HepG2 (cell line): ENCODE data around the gene TMEM250. TPM values are rescaled to one million over a fixed set of nuclear protein-coding genes. Genes with fewer than 3 reads are reported as not detected.

Source experiments
- CSRNP2 ChIP-seq: sonication (generic); formaldehyde crosslinking; conservative IDR thresholded peaks from 2 replicates; pipeline ENCODE4 v1.8.0; 2022; ENCODE audit warnings: low read depth, missing genetic modification reagents
- GABPA ChIP-seq, 2 experiments: IDR thresholded peaks; 2 replicates each; pipeline ENCODE4 v1.6.1; 2011 to 2016; ENCODE audit warnings: low read depth in 2 of 2, low read length in 1 of 2, missing biosample characterization in 1 of 2, missing genetic modification characterization in 1 of 2
- GATAD2A ChIP-seq: IDR thresholded peaks from 2 replicates; pipeline ENCODE4 v1.6.1; 2016
- HNF4A ChIP-seq: sonication (generic); formaldehyde crosslinking; IDR thresholded peaks from 2 replicates; pipeline ENCODE4 v1.4.0; 2020; ENCODE audit warnings: missing genetic modification reagents
- MXI1 ChIP-seq: IDR thresholded peaks from 3 replicates; pipeline ENCODE4 v1.6.1; 2012; ENCODE audit warnings: low read depth, low read length, inconsistent platforms, borderline replicate concordance
- RAD51 ChIP-seq: fragments of 450-650 bp; IDR thresholded peaks from 2 replicates; pipeline ENCODE4 v1.6.1; 2016; ENCODE audit warnings: borderline replicate concordance
- RFXAP ChIP-seq: sonication (generic); formaldehyde crosslinking; IDR thresholded peaks from 2 replicates; pipeline ENCODE4 v1.4.0; 2020; ENCODE audit warnings: missing genetic modification reagents, borderline replicate concordance
- SIX4 ChIP-seq: sonication (generic); formaldehyde crosslinking; IDR thresholded peaks from 2 replicates; pipeline ENCODE4 v1.4.0; 2020; ENCODE audit warnings: missing genetic modification reagents
- SOX5 ChIP-seq: IDR thresholded peaks from 2 replicates; pipeline ENCODE4 v1.6.1; 2016; ENCODE audit warnings: borderline replicate concordance
- STAT5B ChIP-seq: sonication (generic); formaldehyde crosslinking; IDR thresholded peaks from 2 replicates; pipeline ENCODE4 v1.4.0; 2020; ENCODE audit warnings: missing genetic modification reagents
- TGIF2 ChIP-seq: IDR thresholded peaks from 2 replicates; pipeline ENCODE4 v1.6.1; 2016; ENCODE audit warnings: control low read depth, missing compliant biosample characterization
- ZFX ChIP-seq: sonication (generic); formaldehyde crosslinking; IDR thresholded peaks from 2 replicates; pipeline ENCODE4 v1.4.0; 2020; ENCODE audit warnings: mild to moderate bottlenecking, low read depth, missing genetic modification reagents, moderate library complexity
- ZNF251 ChIP-seq: sonication (generic); formaldehyde crosslinking; IDR thresholded peaks from 2 replicates; pipeline ENCODE4 v1.9.0; 2021; ENCODE audit warnings: mild to moderate bottlenecking, missing genetic modification reagents
- ZNF576 ChIP-seq: sonication (generic); formaldehyde crosslinking; IDR thresholded peaks from 2 replicates; pipeline ENCODE4 v1.4.0; 2020; ENCODE audit warnings: mild to moderate bottlenecking, missing genetic modification reagents
- ZNF709 ChIP-seq: sonication (generic); formaldehyde crosslinking; IDR thresholded peaks from 2 replicates; pipeline ENCODE4 v1.5.0; 2020; ENCODE audit warnings: mild to moderate bottlenecking, missing genetic modification reagents
- ZSCAN25 ChIP-seq: sonication (generic); formaldehyde crosslinking; IDR thresholded peaks from 2 replicates; pipeline ENCODE4 v1.8.0; 2022; ENCODE audit warnings: mild to moderate bottlenecking, missing genetic modification reagents
- ZSCAN31 ChIP-seq: sonication (generic); formaldehyde crosslinking; IDR thresholded peaks from 2 replicates; pipeline ENCODE4 v1.5.0; 2020; ENCODE audit warnings: low read depth, mild to moderate bottlenecking, missing genetic modification reagents
- ZUFSP ChIP-seq: sonication (generic); formaldehyde crosslinking; IDR thresholded peaks from 2 replicates; pipeline ENCODE4 v1.9.0; 2021; ENCODE audit warnings: missing genetic modification reagents, mild to moderate bottlenecking, borderline replicate concordance
- polyA plus RNA-seq, 8 experiments: library from polyadenylated mRNA; depleted of rRNA in 3 of 8; stranded (reverse) in 7 of 8; unstranded in 1 of 8; fragments of >200 nt; fragmentation: Illumina TruSeq in 4 of 8; extraction: Trizol in 4 of 8; gene quantifications; 2 replicates each; pipeline versions ENCODE4 v1.2.1 to v1.2.3, GENCODE V29; 2011 to 2016; ENCODE audit warnings: low read depth in 4 of 8, missing spikeins in 1 of 8, mixed read lengths in 1 of 8; ENCODE audit not compliant: insufficient read depth in 1 of 8
- total RNA-seq, 5 experiments: library from RNA; depleted of rRNA; stranded (reverse); fragments of >200 nt; fragmentation: Illumina TruSeq; extraction: Trizol; gene quantifications; 2 replicates each; pipeline ENCODE4 v1.2.3, GENCODE V29; 2016; ENCODE audit warnings: low read depth in 1 of 5
- TF ChIP-seq, protein P1 (sequence below): sonication (generic); formaldehyde crosslinking; IDR thresholded peaks from 2 replicates; pipeline ENCODE4 v1.8.0; 2022; ENCODE audit warnings: missing genetic modification reagents, low read depth, mild to moderate bottlenecking, borderline replicate concordance
- TF ChIP-seq, protein P2 (sequence below): sonication (generic); formaldehyde crosslinking; IDR thresholded peaks from 2 replicates; pipeline ENCODE4 v1.8.0; 2022; ENCODE audit warnings: mild to moderate bottlenecking, missing genetic modification reagents, moderate library complexity
- TF ChIP-seq, protein P3 (sequence below): sonication (generic); formaldehyde crosslinking; IDR thresholded peaks from 2 replicates; pipeline ENCODE4 v1.8.1; 2022; ENCODE audit warnings: low read depth, mild to moderate bottlenecking, missing genetic modification reagents
- TF ChIP-seq, protein P4 (sequence below): sonication (generic); formaldehyde crosslinking; IDR thresholded peaks from 2 replicates; pipeline ENCODE4 v1.4.0; 2020; ENCODE audit warnings: missing genetic modification reagents, mild to moderate bottlenecking, borderline replicate concordance

TMEM250 gene
- total and polyA plus RNA-seq, 2 of the 13 experiments (the other 11 are each of a cell fraction or from before 2014, with no cell fraction given) = 5.5 to 13.9 TPM

DNA sequence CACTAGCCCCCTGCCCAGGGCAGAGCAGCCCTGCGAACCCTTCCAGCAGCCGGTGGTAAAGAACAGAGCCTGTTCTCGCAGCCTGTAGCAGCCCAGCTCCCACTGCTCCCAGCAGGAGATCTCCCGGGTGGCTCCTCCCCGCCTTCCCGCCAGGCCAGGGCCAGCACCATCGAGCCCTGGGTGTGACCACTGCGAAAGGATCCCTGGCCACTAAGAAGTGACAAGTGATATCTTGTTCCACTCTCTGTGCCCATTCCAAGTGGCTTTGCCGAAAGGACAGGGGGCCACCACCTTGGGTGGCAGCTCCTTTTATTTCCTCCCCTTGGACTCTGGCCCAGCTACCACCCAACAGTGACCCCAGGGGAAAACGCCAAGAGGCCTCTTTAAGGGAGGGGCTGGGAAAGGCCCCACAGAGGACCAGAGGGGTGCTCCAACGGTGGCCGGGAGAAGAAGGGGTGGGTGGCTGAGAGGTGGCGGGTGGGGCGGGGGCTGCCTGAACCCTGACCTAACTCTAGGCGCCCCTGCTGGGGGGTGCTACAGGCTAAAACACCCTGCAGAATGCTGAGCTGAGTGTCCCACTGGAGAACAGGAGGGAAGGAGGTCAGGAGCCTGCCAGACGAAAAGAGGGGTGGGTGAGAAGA is 25.2 kb downstream of the TMEM250 start (continued):
- TF ChIP-seq ZUFSP (CRISPR knock-in tag) (no peak), MXI1 (no peak), RFXAP (CRISPR knock-in tag) (no peak), RAD51 (no peak), ZSCAN31 (CRISPR knock-in tag) (0 out of 2 replicates have a peak, but pooled peaks have one; percentile 12), HNF4A (CRISPR knock-in tag) (peak; percentile 25; the same call in 1 of the 2 replicates), ZFX (CRISPR knock-in tag) (no peak), STAT5B (CRISPR knock-in tag) (no peak), SIX4 (CRISPR knock-in tag) (no peak), GATAD2A (CRISPR knock-in tag) (no peak), ZNF709 (CRISPR knock-in tag) (no peak), TGIF2 (CRISPR knock-in tag) (no peak), GABPA (IDR thresholded peaks at IDR 0.05; ENCODE audit: low read depth, low read length) (no peak), GABPA (CRISPR knock-in tag; IDR thresholded peaks at IDR 0.05; ENCODE audit: low read depth) (no peak), ZNF251 (CRISPR knock-in tag) (no peak), CSRNP2 (CRISPR knock-in tag) (no peak), ZSCAN25 (CRISPR knock-in tag) (0 out of 2 replicates have a peak, but pooled peaks have one; percentile 21), SOX5 (CRISPR knock-in tag) (no peak), ZNF576 (CRISPR knock-in tag) (no peak)
- TF ChIP-seq, protein P1, sequence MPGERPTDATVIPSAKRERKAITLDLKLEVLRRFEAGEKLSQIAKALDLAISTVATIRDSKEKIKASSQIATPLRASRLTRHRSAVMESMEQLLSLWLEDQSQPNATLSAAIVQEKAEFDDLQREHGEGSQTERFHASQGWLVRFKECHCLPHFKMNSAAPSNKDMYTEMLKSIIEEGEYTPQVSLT = no peak
- TF ChIP-seq, protein P2, sequence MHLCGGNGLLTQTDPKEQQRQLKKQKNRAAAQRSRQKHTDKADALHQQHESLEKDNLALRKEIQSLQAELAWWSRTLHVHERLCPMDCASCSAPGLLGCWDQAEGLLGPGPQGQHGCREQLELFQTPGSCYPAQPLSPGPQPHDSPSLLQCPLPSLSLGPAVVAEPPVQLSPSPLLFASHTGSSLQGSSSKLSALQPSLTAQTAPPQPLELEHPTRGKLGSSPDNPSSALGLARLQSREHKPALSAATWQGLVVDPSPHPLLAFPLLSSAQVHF (CRISPR knock-in tag) = no peak
- TF ChIP-seq, protein P3, sequence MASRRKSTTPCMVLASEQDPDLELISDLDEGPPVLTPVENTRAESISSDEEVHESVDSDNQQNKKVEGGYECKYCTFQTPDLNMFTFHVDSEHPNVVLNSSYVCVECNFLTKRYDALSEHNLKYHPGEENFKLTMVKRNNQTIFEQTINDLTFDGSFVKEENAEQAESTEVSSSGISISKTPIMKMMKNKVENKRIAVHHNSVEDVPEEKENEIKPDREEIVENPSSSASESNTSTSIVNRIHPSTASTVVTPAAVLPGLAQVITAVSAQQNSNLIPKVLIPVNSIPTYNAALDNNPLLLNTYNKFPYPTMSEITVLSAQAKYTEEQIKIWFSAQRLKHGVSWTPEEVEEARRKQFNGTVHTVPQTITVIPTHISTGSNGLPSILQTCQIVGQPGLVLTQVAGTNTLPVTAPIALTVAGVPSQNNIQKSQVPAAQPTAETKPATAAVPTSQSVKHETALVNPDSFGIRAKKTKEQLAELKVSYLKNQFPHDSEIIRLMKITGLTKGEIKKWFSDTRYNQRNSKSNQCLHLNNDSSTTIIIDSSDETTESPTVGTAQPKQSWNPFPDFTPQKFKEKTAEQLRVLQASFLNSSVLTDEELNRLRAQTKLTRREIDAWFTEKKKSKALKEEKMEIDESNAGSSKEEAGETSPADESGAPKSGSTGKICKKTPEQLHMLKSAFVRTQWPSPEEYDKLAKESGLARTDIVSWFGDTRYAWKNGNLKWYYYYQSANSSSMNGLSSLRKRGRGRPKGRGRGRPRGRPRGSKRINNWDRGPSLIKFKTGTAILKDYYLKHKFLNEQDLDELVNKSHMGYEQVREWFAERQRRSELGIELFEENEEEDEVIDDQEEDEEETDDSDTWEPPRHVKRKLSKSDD (CRISPR knock-in tag) = no peak
- TF ChIP-seq, protein P4, sequence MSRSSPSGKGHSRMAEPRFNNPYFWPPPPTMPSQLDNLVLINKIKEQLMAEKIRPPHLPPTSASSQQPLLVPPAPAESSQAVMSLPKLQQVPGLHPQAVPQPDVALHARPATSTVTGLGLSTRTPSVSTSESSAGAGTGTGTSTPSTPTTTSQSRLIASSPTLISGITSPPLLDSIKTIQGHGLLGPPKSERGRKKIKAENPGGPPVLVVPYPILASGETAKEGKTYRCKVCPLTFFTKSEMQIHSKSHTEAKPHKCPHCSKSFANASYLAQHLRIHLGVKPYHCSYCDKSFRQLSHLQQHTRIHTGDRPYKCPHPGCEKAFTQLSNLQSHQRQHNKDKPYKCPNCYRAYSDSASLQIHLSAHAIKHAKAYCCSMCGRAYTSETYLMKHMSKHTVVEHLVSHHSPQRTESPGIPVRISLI = no peak
